Transverse colon (tissue), 3 donors: ENCODE results near the gene POR.

Experiments
- EP300 ChIP-seq: sonication (generic); formaldehyde crosslinking; IDR thresholded peaks from one replicate; pipeline ENCODE4 v1.6.1; 2017; ENCODE audit warnings: antibody characterized with exemption, low read depth
- POLR2A ChIP-seq: fragments of 450-650 bp; IDR thresholded peaks from one replicate; pipeline ENCODE4 v1.6.1; 2016; ENCODE audit warnings: antibody characterized with exemption, mild to moderate bottlenecking, moderate library complexity
- TF ChIP-seq, protein P1 (sequence below), 5 experiments: fragments of 200-600 bp in 3 of 5; fragments of 450-650 bp in 2 of 5; sonication (generic) in 3 of 5; IDR thresholded peaks; 1 replicate in 2 of 5; 2 replicates in 3 of 5; pipeline ENCODE4 v1.5.1; 2016 to 2017; ENCODE audit warnings: antibody characterized with exemption in 5 of 5, inconsistent platforms in 3 of 5, mild to moderate bottlenecking in 2 of 5, moderate library complexity in 1 of 5

DNA sequence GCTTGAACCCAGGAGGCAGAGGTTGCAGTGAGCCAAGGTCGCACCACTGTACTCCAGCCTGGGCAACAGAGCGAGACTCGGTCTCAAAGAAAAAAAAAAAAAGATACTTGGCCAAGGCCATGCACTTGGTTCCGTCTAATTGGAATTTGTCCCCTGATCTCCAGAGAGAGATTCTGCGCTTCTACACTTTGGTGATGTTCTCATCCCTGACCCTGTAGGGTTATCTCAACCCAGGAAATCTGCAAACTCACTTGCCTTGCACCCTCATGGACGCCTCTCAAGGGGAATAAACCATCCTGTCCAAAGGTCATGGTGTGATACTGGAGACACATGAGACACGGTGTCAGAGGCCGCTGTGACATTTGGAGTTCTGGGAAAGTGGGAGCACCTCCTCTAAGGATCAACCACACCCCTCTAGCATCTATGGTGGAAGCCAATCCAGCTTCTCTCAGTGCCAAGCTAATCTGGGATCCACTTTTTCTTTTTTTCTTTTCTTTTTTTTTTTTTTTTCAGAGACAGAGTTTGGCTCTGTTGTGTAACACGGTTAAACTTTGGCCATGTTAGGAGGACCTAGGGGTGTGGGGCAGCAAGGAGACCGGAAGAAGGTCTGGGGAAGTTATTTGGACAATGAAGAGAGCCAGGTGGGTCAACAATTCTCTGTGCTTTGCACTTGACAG is 7.8 kb upstream of the POR start:
- TF ChIP-seq, protein P1, sequence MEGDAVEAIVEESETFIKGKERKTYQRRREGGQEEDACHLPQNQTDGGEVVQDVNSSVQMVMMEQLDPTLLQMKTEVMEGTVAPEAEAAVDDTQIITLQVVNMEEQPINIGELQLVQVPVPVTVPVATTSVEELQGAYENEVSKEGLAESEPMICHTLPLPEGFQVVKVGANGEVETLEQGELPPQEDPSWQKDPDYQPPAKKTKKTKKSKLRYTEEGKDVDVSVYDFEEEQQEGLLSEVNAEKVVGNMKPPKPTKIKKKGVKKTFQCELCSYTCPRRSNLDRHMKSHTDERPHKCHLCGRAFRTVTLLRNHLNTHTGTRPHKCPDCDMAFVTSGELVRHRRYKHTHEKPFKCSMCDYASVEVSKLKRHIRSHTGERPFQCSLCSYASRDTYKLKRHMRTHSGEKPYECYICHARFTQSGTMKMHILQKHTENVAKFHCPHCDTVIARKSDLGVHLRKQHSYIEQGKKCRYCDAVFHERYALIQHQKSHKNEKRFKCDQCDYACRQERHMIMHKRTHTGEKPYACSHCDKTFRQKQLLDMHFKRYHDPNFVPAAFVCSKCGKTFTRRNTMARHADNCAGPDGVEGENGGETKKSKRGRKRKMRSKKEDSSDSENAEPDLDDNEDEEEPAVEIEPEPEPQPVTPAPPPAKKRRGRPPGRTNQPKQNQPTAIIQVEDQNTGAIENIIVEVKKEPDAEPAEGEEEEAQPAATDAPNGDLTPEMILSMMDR (IDR thresholded peaks at IDR 0.05), result no peak
- TF ChIP-seq POLR2A, result no peak
- no peak for TF ChIP-seq EP300
